Ishikawa (cell line): Measurements from ENCODE around the gene MTMR4.

ENCODE experiments used
- CEBPB ChIP-seq: IDR thresholded peaks from 2 replicates; pipeline ENCODE4 v1.6.1; 2012
- EP300 ChIP-seq: IDR thresholded peaks from 2 replicates; pipeline ENCODE4 v1.6.1; 2012; ENCODE audit warnings: borderline replicate concordance
- FOXM1 ChIP-seq: IDR thresholded peaks from 2 replicates; pipeline ENCODE4 v1.6.1; 2012; ENCODE audit warnings: low read depth, borderline replicate concordance
- NFIC ChIP-seq: IDR thresholded peaks from 2 replicates; pipeline ENCODE4 v1.6.1; 2012
- RAD21 ChIP-seq: IDR thresholded peaks from 2 replicates; pipeline ENCODE4 v1.6.1; 2012; ENCODE audit warnings: low read depth
- TAF1 ChIP-seq: IDR thresholded peaks from 2 replicates; pipeline ENCODE4 v1.6.1; 2012; ENCODE audit warnings: low read depth, mild to moderate bottlenecking
- TCF12 ChIP-seq: IDR thresholded peaks from 2 replicates; pipeline ENCODE4 v1.6.1; 2012; ENCODE audit warnings: low read depth
- ZBTB7A ChIP-seq: IDR thresholded peaks from 2 replicates; pipeline ENCODE4 v1.6.1; 2012; ENCODE audit warnings: low read depth
- TF ChIP-seq, protein P1 (sequence below): IDR thresholded peaks from 2 replicates; pipeline ENCODE4 v1.6.1; 2012
- TF ChIP-seq, protein P2 (sequence below): IDR thresholded peaks from 2 replicates; pipeline ENCODE4 v1.6.1; 2012
- TF ChIP-seq, protein P3 (sequence below): IDR thresholded peaks from 2 replicates; pipeline ENCODE4 v1.6.1; 2012; ENCODE audit warnings: low read depth, mild to moderate bottlenecking

DNA sequence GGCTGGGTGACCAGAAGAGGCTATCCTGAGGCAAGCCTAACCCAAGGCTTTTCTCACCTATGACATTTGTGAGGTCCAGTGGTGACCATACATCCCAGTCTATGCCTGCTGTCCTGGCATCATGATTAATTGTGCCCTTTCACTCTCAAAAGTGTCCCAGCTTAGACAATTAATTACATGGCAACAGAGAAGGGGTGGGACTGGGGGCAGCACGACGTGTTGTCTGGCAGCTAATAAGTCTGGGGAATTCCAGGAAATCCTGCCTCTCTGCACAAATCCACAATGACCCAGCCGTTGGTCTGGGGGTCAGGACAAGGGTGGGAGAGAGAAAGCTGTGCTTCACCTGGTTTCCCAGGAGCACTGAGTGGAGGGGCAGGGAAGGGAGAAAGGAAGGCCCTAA, 14.0 kb upstream of the MTMR4 start:
- TF ChIP-seq RAD21 = no peak
- no peak for TF ChIP-seq ZBTB7A
- TF ChIP-seq EP300 = no peak
- TF ChIP-seq TCF12 = no peak
- no peak for TF ChIP-seq FOXM1
- TF ChIP-seq TAF1 = no peak
- TF ChIP-seq, protein P1, sequence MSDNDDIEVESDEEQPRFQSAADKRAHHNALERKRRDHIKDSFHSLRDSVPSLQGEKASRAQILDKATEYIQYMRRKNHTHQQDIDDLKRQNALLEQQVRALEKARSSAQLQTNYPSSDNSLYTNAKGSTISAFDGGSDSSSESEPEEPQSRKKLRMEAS = no peak
- TF ChIP-seq, protein P2, sequence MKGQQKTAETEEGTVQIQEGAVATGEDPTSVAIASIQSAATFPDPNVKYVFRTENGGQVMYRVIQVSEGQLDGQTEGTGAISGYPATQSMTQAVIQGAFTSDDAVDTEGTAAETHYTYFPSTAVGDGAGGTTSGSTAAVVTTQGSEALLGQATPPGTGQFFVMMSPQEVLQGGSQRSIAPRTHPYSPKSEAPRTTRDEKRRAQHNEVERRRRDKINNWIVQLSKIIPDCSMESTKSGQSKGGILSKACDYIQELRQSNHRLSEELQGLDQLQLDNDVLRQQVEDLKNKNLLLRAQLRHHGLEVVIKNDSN = no peak
- no peak for TF ChIP-seq NFIC
- TF ChIP-seq, protein P3, sequence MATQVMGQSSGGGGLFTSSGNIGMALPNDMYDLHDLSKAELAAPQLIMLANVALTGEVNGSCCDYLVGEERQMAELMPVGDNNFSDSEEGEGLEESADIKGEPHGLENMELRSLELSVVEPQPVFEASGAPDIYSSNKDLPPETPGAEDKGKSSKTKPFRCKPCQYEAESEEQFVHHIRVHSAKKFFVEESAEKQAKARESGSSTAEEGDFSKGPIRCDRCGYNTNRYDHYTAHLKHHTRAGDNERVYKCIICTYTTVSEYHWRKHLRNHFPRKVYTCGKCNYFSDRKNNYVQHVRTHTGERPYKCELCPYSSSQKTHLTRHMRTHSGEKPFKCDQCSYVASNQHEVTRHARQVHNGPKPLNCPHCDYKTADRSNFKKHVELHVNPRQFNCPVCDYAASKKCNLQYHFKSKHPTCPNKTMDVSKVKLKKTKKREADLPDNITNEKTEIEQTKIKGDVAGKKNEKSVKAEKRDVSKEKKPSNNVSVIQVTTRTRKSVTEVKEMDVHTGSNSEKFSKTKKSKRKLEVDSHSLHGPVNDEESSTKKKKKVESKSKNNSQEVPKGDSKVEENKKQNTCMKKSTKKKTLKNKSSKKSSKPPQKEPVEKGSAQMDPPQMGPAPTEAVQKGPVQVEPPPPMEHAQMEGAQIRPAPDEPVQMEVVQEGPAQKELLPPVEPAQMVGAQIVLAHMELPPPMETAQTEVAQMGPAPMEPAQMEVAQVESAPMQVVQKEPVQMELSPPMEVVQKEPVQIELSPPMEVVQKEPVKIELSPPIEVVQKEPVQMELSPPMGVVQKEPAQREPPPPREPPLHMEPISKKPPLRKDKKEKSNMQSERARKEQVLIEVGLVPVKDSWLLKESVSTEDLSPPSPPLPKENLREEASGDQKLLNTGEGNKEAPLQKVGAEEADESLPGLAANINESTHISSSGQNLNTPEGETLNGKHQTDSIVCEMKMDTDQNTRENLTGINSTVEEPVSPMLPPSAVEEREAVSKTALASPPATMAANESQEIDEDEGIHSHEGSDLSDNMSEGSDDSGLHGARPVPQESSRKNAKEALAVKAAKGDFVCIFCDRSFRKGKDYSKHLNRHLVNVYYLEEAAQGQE = no peak
- no peak for TF ChIP-seq CEBPB
